ENCODE measurements around the gene LY6G6C.

Gene LY6G6C

DNA sequence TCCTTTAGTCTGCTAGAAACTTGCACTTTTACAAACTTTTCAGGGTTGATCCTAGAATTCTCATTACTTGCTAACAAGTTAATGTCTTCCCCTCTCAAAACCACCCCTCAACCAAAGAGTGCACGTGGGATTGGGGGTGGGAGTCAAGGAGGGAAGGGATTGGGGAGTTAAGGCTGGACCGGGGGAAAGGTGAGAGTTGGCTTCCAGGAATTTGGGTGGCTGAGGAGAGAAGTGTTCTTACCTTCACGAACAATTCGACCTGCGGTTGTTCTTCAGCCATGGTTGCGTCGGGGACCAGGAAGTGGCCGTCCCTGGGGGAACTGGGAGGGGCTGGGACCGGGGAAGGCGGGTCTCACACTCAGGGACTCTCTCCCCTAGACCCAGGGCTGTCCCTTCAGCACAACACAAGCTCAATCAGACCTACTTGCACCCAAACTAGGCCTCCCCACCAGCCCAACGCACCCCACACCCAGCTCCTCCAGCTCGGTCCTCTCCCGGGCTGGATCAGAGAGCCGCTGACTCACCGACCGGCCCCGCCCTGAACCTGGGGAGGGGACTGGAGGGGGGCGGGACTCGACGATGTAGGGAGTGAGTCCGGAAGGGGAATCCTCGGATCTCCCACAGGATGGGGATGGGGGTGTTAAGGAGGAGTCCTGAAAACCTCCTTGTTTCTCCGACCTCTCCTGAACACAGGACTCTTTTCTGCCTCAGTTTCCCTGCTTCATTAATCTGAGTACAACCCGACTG, 14.6 kb upstream of the LY6G6C start, which contains the start of gene CLIC1 (continued):
- peak; percentile 85 for TF ChIP-seq WT1 (tag by site-specific recombination; IDR thresholded peaks at IDR 0.05)
- peak; percentile 91 for TF ChIP-seq KLF9 (tag by site-specific recombination; IDR thresholded peaks at IDR 0.05; ENCODE audit: low read depth)

DNA sequence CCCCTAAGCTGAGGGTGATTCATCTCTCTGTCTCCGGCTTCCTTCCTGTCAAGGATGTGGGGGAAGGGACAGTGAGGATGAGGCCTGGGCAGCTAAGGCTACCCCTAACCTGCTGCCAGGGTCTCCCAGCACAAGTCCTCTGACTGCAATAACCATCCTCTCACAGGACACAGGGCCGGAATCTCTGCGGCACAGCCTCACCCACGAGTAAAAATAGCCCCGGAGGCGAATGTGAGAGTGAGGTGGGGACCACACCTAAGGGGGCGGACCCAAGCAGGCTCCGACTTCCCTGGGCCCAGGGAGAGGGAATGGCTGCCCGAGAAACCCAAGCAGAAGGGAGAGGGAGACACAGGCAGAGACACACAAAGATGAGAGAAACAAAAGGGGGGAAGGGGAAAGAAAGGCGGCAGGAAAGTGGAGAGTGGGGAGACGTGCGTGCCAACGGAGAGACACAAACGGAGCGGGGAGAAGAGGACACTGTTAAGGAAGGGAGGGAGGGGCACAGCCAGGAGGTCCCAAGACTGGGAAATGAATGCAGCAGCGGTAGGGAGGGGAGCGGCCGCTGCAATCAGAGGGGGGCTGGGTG, 13.4 kb upstream of the LY6G6C start:
- Histone ChIP-seq H3K27ac (ENCODE audit: extremely low read depth, low read depth, low read length) (peak overlapping the region; percentile 52), H3K4me3 (ENCODE audit: low read depth, low read length) (peak overlapping the region; percentile 64), H3K9me3 (ENCODE audit: control insufficient read depth, insufficient read depth, low read depth, low read length) (no peaks in the 10 kb centered on the region), H3K36me3 (ENCODE audit: control insufficient read depth in 2 of 2, insufficient read depth in 1 of 2, low read length in 2 of 2) (peaks cover 12 to 39% of the 10 kb centered on the region in 2 experiments; a peak in 2 of 3 replicates), H3K4me1 (ENCODE audit: control insufficient read depth, insufficient read depth, low read length) (peaks cover 30% of the 10 kb centered on the region)
- ChIA-PET POLR2A (interaction anchor here (0.7 to 6.8 kb wide), 21 partner anchors 10 to 1490 kb away, joined by 3 to 102 read pairs (median 4); partner anchors contain the start of genes ABHD16A, BAG6, C6orf47 and GPANK1), CTCF (interaction anchor here (0.7 to 2.7 kb wide), 5 partner anchors 35 to 129 kb away, joined by 3 to 24 read pairs (median 7); partner anchors contain the start of gene LSM2)
- TF ChIP-seq ZNF324 (tag by site-specific recombination; IDR thresholded peaks at IDR 0.05) (peak; percentile 56; the same call in 1 of the 2 replicates), SCRT1 (tag by site-specific recombination; IDR thresholded peaks at IDR 0.05; ENCODE audit: borderline replicate concordance) (no peak), ZNF501 (tag by site-specific recombination; IDR thresholded peaks at IDR 0.05) (no peak), ZNF24 (tag by site-specific recombination; IDR thresholded peaks at IDR 0.05) (peak; percentile 45; the same call in 1 of the 2 replicates), ZNF335 (tag by site-specific recombination; conservative IDR thresholded peaks at IDR 0.05) (peak; percentile 94), ZNF654 (tag by site-specific recombination; IDR thresholded peaks at IDR 0.05; ENCODE audit: low read depth) (no peak), HOXA7 (CRISPR knock-in tag; IDR thresholded peaks at IDR 0.05; ENCODE audit: borderline replicate concordance) (no peak), ZBTB20 (tag by site-specific recombination; IDR thresholded peaks at IDR 0.05) (peak; percentile 92), ZNF146 (tag by site-specific recombination; IDR thresholded peaks at IDR 0.05) (0 out of 2 replicates have a peak, but pooled peaks have one; percentile 21), KLF9 (tag by site-specific recombination; IDR thresholded peaks at IDR 0.05; ENCODE audit: low read depth) (peak; percentile 80), ZNF561 (tag by site-specific recombination; IDR thresholded peaks at IDR 0.05; ENCODE audit: borderline replicate concordance) (0 out of 2 replicates have a peak, but pooled peaks have one; percentile 34), ZNF791 (tag by site-specific recombination; IDR thresholded peaks at IDR 0.05) (no peak), ZNF658 (tag by site-specific recombination; IDR thresholded peaks at IDR 0.05) (no peak), ZBTB21 (tag by site-specific recombination; IDR thresholded peaks at IDR 0.05) (peak; percentile 73), ZEB2 (tag by site-specific recombination; IDR thresholded peaks at IDR 0.05) (peak; percentile 94), ZNF558 (tag by site-specific recombination; IDR thresholded peaks at IDR 0.05) (0 out of 2 replicates have a peak, but pooled peaks have one; percentile 32), MEIS1 (CRISPR knock-in tag; IDR thresholded peaks at IDR 0.05; ENCODE audit: borderline replicate concordance) (no peak), ZNF423 (tag by site-specific recombination; IDR thresholded peaks at IDR 0.05) (0 out of 2 replicates have a peak, but pooled peaks have one; percentile 12), HOXC10 (CRISPR knock-in tag; IDR thresholded peaks at IDR 0.05) (no peak), KLF7 (tag by site-specific recombination; IDR thresholded peaks at IDR 0.05; ENCODE audit: borderline replicate concordance) (0 out of 2 replicates have a peak, but pooled peaks have one; percentile 23), ZNF23 (tag by site-specific recombination; IDR thresholded peaks at IDR 0.05; ENCODE audit: borderline replicate concordance) (no peak), IKZF3 (tag by site-specific recombination; IDR thresholded peaks at IDR 0.05) (peak; percentile 52), ZNF843 (tag by site-specific recombination; IDR thresholded peaks at IDR 0.05) (peak; percentile 46), ZSCAN23 (tag by site-specific recombination; IDR thresholded peaks at IDR 0.05) (no peak), ZNF10 (tag by site-specific recombination; IDR thresholded peaks at IDR 0.05) (0 out of 2 replicates have a peak, but pooled peaks have one; percentile 29)
- TF ChIP-seq, protein P1, sequence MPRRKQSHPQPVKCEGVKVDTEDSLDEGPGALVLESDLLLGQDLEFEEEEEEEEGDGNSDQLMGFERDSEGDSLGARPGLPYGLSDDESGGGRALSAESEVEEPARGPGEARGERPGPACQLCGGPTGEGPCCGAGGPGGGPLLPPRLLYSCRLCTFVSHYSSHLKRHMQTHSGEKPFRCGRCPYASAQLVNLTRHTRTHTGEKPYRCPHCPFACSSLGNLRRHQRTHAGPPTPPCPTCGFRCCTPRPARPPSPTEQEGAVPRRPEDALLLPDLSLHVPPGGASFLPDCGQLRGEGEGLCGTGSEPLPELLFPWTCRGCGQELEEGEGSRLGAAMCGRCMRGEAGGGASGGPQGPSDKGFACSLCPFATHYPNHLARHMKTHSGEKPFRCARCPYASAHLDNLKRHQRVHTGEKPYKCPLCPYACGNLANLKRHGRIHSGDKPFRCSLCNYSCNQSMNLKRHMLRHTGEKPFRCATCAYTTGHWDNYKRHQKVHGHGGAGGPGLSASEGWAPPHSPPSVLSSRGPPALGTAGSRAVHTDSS (tag by site-specific recombination; IDR thresholded peaks at IDR 0.05), result no peak
- TF ChIP-seq, protein P2, sequence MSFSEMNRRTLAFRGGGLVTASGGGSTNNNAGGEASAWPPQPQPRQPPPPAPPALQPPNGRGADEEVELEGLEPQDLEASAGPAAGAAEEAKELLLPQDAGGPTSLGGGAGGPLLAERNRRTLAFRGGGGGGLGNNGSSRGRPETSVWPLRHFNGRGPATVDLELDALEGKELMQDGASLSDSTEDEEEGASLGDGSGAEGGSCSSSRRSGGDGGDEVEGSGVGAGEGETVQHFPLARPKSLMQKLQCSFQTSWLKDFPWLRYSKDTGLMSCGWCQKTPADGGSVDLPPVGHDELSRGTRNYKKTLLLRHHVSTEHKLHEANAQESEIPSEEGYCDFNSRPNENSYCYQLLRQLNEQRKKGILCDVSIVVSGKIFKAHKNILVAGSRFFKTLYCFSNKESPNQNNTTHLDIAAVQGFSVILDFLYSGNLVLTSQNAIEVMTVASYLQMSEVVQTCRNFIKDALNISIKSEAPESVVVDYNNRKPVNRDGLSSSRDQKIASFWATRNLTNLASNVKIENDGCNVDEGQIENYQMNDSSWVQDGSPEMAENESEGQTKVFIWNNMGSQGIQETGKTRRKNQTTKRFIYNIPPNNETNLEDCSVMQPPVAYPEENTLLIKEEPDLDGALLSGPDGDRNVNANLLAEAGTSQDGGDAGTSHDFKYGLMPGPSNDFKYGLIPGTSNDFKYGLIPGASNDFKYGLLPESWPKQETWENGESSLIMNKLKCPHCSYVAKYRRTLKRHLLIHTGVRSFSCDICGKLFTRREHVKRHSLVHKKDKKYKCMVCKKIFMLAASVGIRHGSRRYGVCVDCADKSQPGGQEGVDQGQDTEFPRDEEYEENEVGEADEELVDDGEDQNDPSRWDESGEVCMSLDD (tag by site-specific recombination; IDR thresholded peaks at IDR 0.05), result peak; percentile 50; the same call in 1 of the 2 replicates
- TF ChIP-seq, protein P3, sequence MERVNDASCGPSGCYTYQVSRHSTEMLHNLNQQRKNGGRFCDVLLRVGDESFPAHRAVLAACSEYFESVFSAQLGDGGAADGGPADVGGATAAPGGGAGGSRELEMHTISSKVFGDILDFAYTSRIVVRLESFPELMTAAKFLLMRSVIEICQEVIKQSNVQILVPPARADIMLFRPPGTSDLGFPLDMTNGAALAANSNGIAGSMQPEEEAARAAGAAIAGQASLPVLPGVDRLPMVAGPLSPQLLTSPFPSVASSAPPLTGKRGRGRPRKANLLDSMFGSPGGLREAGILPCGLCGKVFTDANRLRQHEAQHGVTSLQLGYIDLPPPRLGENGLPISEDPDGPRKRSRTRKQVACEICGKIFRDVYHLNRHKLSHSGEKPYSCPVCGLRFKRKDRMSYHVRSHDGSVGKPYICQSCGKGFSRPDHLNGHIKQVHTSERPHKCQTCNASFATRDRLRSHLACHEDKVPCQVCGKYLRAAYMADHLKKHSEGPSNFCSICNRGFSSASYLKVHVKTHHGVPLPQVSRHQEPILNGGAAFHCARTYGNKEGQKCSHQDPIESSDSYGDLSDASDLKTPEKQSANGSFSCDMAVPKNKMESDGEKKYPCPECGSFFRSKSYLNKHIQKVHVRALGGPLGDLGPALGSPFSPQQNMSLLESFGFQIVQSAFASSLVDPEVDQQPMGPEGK (tag by site-specific recombination; IDR thresholded peaks at IDR 0.05), result peak; percentile 89
